PFSK-1 (cell line): ENCODE measurements around the gene NFE2L2.

Experiments
- POLR2AphosphoS5 ChIP-seq: IDR thresholded peaks from 2 replicates; pipeline ENCODE4 v1.6.1; 2012; ENCODE audit warnings: low read depth, mild to moderate bottlenecking, control low read depth, low read length, moderate library complexity
- TAF1 ChIP-seq: IDR thresholded peaks from 2 replicates; pipeline ENCODE4 v1.6.1; 2012; ENCODE audit warnings: low read length, control low read depth, borderline replicate concordance; ENCODE audit not compliant: insufficient read depth

GRCh38 chr2:177270531-177270930 is 6.0 kb upstream of the NFE2L2 start:
- TF ChIP-seq POLR2AphosphoS5 (no peak), TAF1 (no peak)
